ENCODE data around the gene GRK5.

DNA sequence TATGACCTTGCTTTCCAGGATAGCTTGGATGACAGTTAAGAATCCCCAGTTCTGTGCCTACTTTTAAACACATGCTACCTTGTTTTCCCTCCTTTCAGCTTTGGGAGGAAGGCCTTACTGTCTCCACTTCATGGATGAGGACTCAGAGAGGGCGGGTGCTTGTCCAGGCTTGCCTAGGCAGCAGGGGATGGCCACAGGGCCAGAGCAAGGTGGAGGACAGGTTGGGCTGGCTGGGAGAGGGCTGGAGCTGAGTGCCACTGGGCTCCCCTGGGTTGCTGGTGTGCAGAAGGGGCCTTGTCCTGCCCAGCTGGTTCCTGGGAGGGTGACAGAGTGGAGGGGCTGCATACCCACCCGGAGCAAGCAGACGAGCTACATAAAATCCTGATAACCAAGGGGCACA lies 117.8 kb downstream of the GRK5 start:
- no peak for TF ChIP-seq EZH2 (IDR thresholded peaks at IDR 0.05; ENCODE audit: low read depth)
- TF ChIP-seq, protein P1, sequence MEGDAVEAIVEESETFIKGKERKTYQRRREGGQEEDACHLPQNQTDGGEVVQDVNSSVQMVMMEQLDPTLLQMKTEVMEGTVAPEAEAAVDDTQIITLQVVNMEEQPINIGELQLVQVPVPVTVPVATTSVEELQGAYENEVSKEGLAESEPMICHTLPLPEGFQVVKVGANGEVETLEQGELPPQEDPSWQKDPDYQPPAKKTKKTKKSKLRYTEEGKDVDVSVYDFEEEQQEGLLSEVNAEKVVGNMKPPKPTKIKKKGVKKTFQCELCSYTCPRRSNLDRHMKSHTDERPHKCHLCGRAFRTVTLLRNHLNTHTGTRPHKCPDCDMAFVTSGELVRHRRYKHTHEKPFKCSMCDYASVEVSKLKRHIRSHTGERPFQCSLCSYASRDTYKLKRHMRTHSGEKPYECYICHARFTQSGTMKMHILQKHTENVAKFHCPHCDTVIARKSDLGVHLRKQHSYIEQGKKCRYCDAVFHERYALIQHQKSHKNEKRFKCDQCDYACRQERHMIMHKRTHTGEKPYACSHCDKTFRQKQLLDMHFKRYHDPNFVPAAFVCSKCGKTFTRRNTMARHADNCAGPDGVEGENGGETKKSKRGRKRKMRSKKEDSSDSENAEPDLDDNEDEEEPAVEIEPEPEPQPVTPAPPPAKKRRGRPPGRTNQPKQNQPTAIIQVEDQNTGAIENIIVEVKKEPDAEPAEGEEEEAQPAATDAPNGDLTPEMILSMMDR (conservative IDR thresholded peaks at IDR 0.05), result no peak

Measured in PC-9 (cell line).